Measurements from ENCODE around the gene ZNF691. TPM values are rescaled to one million over a fixed set of nuclear protein-coding genes. Genes with fewer than 3 reads are reported as not detected.
"Not testable (repeated sequence)": the region's sequence is repeated elsewhere in the genome, so short reads cannot be mapped to it uniquely, and the experiment has no call there.

ZNF691 gene
- total and polyA plus RNA-seq, 3 donors from 2014 or later, result 12.9 to 17.3 (median 16.7) TPM

DNA sequence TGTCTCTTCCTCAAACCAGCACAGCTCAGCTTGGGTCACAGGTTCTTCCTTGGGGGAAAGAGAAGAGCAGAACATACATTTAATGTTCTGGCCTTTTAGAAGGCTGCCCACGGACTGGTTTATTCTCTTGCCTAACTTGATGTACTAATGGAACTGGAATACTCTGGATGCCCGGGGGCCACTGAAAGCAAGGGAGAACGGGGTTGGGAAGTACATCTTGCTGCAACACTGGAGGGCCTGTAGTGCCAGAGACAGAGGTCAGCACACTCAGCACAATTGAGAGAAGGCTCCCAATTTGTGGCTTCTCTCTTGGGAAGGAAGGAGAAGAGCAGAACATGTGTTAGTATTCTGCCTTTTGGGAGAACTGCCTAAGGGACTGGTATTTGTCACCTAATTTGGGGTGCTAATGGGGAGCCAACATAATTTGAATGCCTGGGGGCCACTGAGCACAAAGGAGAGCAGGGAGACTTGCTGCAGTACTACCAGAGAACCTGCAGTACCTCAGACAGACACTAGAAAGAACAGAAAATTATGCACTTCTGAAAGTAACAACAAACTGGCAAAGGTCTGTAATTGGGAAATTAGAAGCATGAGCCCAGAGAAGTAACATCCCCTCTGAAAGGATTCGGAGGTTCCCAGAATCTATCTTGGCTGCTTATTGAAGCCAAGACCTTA, 14.1 kb downstream of the ZNF691 start:
- no peaks in the 10 kb centered on the region for H3K9me3 ChIP-seq
- no peak overlapping the region for H3K27ac ChIP-seq
- no peaks in the 10 kb centered on the region for H3K36me3 ChIP-seq (ENCODE audit: low read depth, missing control alignments)
- DNase-seq, result no peak
- H3K27me3 ChIP-seq, result no peaks in the 10 kb centered on the region
- H3K4me1 ChIP-seq, result no peaks in the 10 kb centered on the region
- intact Hi-C loops (cut with DNase I; ENCODE audit: low total_unique reads), result no loop called here
- TF ChIP-seq POLR2A (IDR thresholded peaks at IDR 0.05), result no peak
- no peak for TF ChIP-seq CTCF (IDR thresholded peaks at IDR 0.05)
- 66 to 83% methylated on average over 4 of the region's 4 CpGs for WGBS, 2 donors
- H3K4me3 ChIP-seq, result no peak overlapping the region

GRCh38 chr1:42861014-42861399, 14.6 kb downstream of the ZNF691 start:
- Histone ChIP-seq H3K4me1 (no peaks in the 10 kb centered on the region), H3K9me3 (no peaks in the 10 kb centered on the region), H3K4me3 (no peak overlapping the region), H3K36me3 (ENCODE audit: low read depth, missing control alignments) (no peaks in the 10 kb centered on the region), H3K27ac (no peak overlapping the region), H3K27me3 (no peaks in the 10 kb centered on the region)
- no peak for DNase-seq
- intact Hi-C loops (cut with DNase I; ENCODE audit: low total_unique reads), result no loop called here
- TF ChIP-seq POLR2A (IDR thresholded peaks at IDR 0.05), result no peak
- TF ChIP-seq CTCF (IDR thresholded peaks at IDR 0.05), result no peak

DNA sequence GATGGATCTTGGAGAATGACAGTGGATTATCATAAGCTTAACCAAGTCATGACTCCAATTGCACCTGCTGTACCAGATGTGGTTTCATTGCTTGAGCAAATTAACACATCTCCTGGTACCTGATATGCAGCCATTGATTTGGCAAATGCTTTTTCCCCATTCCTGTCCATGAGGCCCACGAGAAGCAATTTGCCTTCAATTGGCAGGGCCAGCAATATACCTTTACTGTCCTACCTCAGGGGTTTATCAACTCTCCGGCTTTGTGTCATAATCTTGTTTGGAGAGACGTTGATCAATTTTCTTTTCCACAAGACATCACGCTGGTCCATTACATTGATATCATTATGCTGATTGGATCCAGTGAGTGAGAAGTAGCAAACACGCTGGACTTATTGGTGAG, 20.1 kb downstream of the ZNF691 start:
- H3K27me3 ChIP-seq, result no peaks in the 10 kb centered on the region
- H3K4me3 ChIP-seq, result no peak overlapping the region
- intact Hi-C loops (cut with DNase I; ENCODE audit: low total_unique reads), result no loop called here
- no peaks in the 10 kb centered on the region for H3K4me1 ChIP-seq
- 91% methylated on average over 5 of the region's 5 CpGs for WGBS, 2 donors
- no peak overlapping the region for H3K27ac ChIP-seq
- no peaks in the 10 kb centered on the region for H3K9me3 ChIP-seq
- H3K36me3 ChIP-seq (ENCODE audit: low read depth, missing control alignments), result no peaks in the 10 kb centered on the region
- TF ChIP-seq CTCF (IDR thresholded peaks at IDR 0.05), result no peak
- no peak for TF ChIP-seq POLR2A (IDR thresholded peaks at IDR 0.05)
- no peak for DNase-seq

DNA sequence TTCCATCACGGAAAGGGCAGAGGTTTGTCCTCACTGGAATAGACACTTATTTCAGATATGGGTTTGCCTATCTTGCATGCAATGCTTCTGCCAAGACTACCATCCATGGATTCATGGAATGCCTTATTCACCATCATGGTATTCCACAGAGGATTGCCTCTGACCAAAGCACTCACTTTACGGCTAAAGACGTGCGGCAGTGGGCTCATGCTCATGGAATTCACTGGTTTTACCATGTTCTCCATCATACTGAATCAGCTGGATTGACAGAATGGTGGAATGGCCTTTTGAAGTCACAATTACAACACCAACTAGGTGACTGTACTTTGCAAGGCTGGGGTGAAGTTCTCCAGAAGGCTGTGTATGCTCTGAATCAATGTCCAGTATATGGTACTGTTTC, 22.1 kb downstream of the ZNF691 start:
- H3K4me3 ChIP-seq; H3K4me1 ChIP-seq; H3K36me3 ChIP-seq (ENCODE audit: low read depth, missing control alignments); DNase-seq; H3K27ac ChIP-seq; H3K27me3 ChIP-seq; intact Hi-C loops (cut with DNase I; ENCODE audit: low total_unique reads); H3K9me3 ChIP-seq: not testable (repeated sequence)
- whole genome bisulfite sequencing, 2 donors, result 75 to 94% methylated on average over 4 of the region's 4 CpGs

DNA sequence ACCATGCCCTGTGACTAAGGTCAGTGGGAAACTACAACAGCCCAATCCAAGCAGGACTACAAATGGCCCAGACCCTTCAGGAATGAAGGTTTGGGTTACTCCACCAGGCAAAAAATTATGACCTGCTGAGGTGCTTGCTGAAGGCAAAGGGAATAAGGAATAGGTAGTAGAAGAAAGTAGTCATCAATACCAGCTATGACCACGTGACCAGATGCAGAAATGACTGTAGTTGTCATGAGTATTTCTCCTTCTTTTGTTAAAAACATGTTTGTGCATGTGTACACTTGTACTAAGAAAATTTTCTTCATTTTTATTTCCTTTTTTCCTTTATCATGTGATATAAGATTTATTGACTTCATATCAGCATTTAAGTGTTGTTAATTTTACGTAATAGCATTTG, 22.8 kb downstream of the ZNF691 start:
- H3K4me1 ChIP-seq; H3K27ac ChIP-seq; H3K27me3 ChIP-seq; H3K4me3 ChIP-seq; H3K9me3 ChIP-seq; intact Hi-C loops (cut with DNase I; ENCODE audit: low total_unique reads); H3K36me3 ChIP-seq (ENCODE audit: low read depth, missing control alignments); DNase-seq: not testable (repeated sequence)
- WGBS, 2 donors, result 71 to 83% methylated on average over 2 of the region's 2 CpGs

GRCh38 chr1:42869751-42870150, 23.3 kb downstream of the ZNF691 start:
- H3K36me3 ChIP-seq (ENCODE audit: low read depth, missing control alignments); DNase-seq; H3K27me3 ChIP-seq; H3K4me1 ChIP-seq; H3K27ac ChIP-seq; H3K9me3 ChIP-seq; intact Hi-C loops (cut with DNase I; ENCODE audit: low total_unique reads); H3K4me3 ChIP-seq: not testable (repeated sequence)
- 74 to 86% methylated on average over 2 of the region's 2 CpGs for WGBS, 2 donors

- H3K4me3 ChIP-seq; H3K9me3 ChIP-seq; intact Hi-C loops (cut with DNase I; ENCODE audit: low total_unique reads); H3K27me3 ChIP-seq; DNase-seq; H3K36me3 ChIP-seq (ENCODE audit: low read depth, missing control alignments); H3K27ac ChIP-seq; H3K4me1 ChIP-seq: not testable (repeated sequence)
Observed at GRCh38 chr1:42873108-42873507, 26.7 kb downstream of the ZNF691 start.

Data from testis (tissue), 3 donors.